H9 (cell line): Measurements from ENCODE around the gene TMEM100. TPM values are rescaled to one million over a fixed set of nuclear protein-coding genes. Genes with fewer than 3 reads are reported as not detected.

Experiments used
- DNase-seq: peaks from one replicate; pipeline ENCODE4 v3.0.0-alpha.2; 2017
- H2AFZ ChIP-seq: one replicate; pipeline ENCODE4 v1.6.1; 2013; ENCODE audit warnings: mild to moderate bottlenecking, low read length, control low read depth, moderate library complexity
- H2AK5ac ChIP-seq: 2 replicates; pipeline ENCODE4 v1.6.1; 2013; ENCODE audit warnings: low read length, control low read depth, mixed read lengths; ENCODE audit not compliant: insufficient read length
- H2BK120ac ChIP-seq: one replicate; pipeline ENCODE4 v1.6.1; 2013; ENCODE audit warnings: low read depth, mild to moderate bottlenecking, low read length, control low read depth, inconsistent platforms; ENCODE audit not compliant: poor library complexity, severe bottlenecking
- H2BK12ac ChIP-seq: 2 replicates; pipeline ENCODE4 v1.6.1; 2013; ENCODE audit warnings: low read length, control low read depth, mixed read lengths, low read depth; ENCODE audit not compliant: insufficient read length
- H2BK15ac ChIP-seq: 2 replicates; pipeline ENCODE4 v1.6.1; 2013; ENCODE audit warnings: low read depth, low read length, control low read depth
- H2BK20ac ChIP-seq: one replicate; pipeline ENCODE4 v1.6.1; 2013; ENCODE audit warnings: low read depth, mild to moderate bottlenecking, low read length, control low read depth, inconsistent platforms; ENCODE audit not compliant: poor library complexity, severe bottlenecking
- H2BK5ac ChIP-seq: 2 replicates; pipeline ENCODE4 v1.6.1; 2013; ENCODE audit warnings: low read length, control low read depth, mixed read lengths; ENCODE audit not compliant: insufficient read length
- H3K14ac ChIP-seq: 2 replicates; pipeline ENCODE4 v1.6.1; 2013; ENCODE audit warnings: low read length, control low read depth; ENCODE audit not compliant: insufficient read depth
- H3K18ac ChIP-seq: 2 replicates; pipeline ENCODE4 v1.6.1; 2013; ENCODE audit warnings: low read depth, mild to moderate bottlenecking, mixed read lengths, low read length, control low read depth; ENCODE audit not compliant: insufficient read length
- H3K23ac ChIP-seq: 2 replicates; pipeline ENCODE4 v1.6.1; 2013; ENCODE audit warnings: low read length, control low read depth, mixed read lengths, low read depth; ENCODE audit not compliant: insufficient read length
- H3K23me2 ChIP-seq: 2 replicates; pipeline ENCODE4 v1.6.1; 2013; ENCODE audit warnings: low read depth, mild to moderate bottlenecking, mixed read lengths, low read length, control low read depth; ENCODE audit not compliant: insufficient read length, poor library complexity, severe bottlenecking
- H3K27ac ChIP-seq: 2 replicates; pipeline ENCODE4 v1.5.1; 2013; ENCODE audit warnings: low read length, control low read depth, mixed read lengths, low read depth; ENCODE audit not compliant: insufficient read length
- H3K27me3 ChIP-seq: 2 replicates; pipeline ENCODE4 v1.6.1; 2013; ENCODE audit warnings: low read length, control low read depth, inconsistent platforms; ENCODE audit not compliant: insufficient read depth
- H3K4ac ChIP-seq: 2 replicates; pipeline ENCODE4 v1.6.1; 2013; ENCODE audit warnings: low read depth, mild to moderate bottlenecking, control low read depth, inconsistent platforms, low read length, moderate library complexity
- H3K4me1 ChIP-seq: 2 replicates; pipeline ENCODE4 v1.6.1; 2013; ENCODE audit warnings: low read length, control low read depth, inconsistent platforms; ENCODE audit not compliant: insufficient read depth
- H3K4me2 ChIP-seq: 2 replicates; pipeline ENCODE4 v1.6.1; 2013; ENCODE audit warnings: low read length, control low read depth, mixed read lengths; ENCODE audit not compliant: insufficient read length, insufficient read depth
- H3K56ac ChIP-seq: 2 replicates; pipeline ENCODE4 v1.6.1; 2013; ENCODE audit warnings: low read depth, mild to moderate bottlenecking, mixed read lengths, low read length, control low read depth; ENCODE audit not compliant: insufficient read length
- H3K79me1 ChIP-seq: 2 replicates; pipeline ENCODE4 v1.6.1; 2013; ENCODE audit warnings: low read depth, mild to moderate bottlenecking, moderate library complexity, low read length, control low read depth, inconsistent platforms; ENCODE audit not compliant: insufficient read depth, poor library complexity, severe bottlenecking
- H3K79me2 ChIP-seq: 2 replicates; pipeline ENCODE4 v1.6.1; 2013; ENCODE audit warnings: low read length, control low read depth, inconsistent platforms; ENCODE audit not compliant: insufficient read depth
- H3K9ac ChIP-seq: 2 replicates; pipeline ENCODE4 v1.6.1; 2013; ENCODE audit warnings: low read length, control low read depth, mixed read lengths; ENCODE audit not compliant: insufficient read length; ENCODE audit errors: extremely low read depth
- H3K9me3 ChIP-seq: one replicate; pipeline ENCODE4 v1.6.1; 2013; ENCODE audit warnings: low read depth, low read length, inconsistent platforms; ENCODE audit not compliant: control insufficient read depth
- H3T11ph ChIP-seq: one replicate; pipeline ENCODE4 v1.6.1; 2013; ENCODE audit warnings: mild to moderate bottlenecking, low read length, control low read depth, inconsistent platforms
- H4K20me1 ChIP-seq: one replicate; pipeline ENCODE4 v1.6.1; 2013; ENCODE audit not compliant: control insufficient read depth, insufficient read length, insufficient read depth
- H4K5ac ChIP-seq: 2 replicates; pipeline ENCODE4 v1.6.1; 2013; ENCODE audit warnings: low read depth, mild to moderate bottlenecking, mixed read lengths, low read length, control low read depth; ENCODE audit not compliant: insufficient read length
- H4K8ac ChIP-seq: replicated peaks from 2 replicates; pipeline ENCODE4 v1.6.1; 2013; ENCODE audit warnings: low read length, control low read depth, mixed read lengths, low read depth; ENCODE audit not compliant: insufficient read length
- H4K91ac ChIP-seq: 2 replicates; pipeline ENCODE4 v1.6.1; 2013; ENCODE audit warnings: low read depth, mild to moderate bottlenecking, moderate library complexity, mixed read lengths, low read length, control low read depth; ENCODE audit not compliant: insufficient read length
- H3K27ac Mint-ChIP-seq, 3 experiments: 2 replicates in 2 of 3; 3 replicates in 1 of 3; pipeline ENCODE4 v1.8.0; 2020 to 2021; ENCODE audit warnings: mixed read lengths in 3 of 3, mild to moderate bottlenecking in 1 of 3, moderate library complexity in 1 of 3
- H3K27me3 Mint-ChIP-seq: 2 replicates; pipeline ENCODE4 v1.8.0; 2021; ENCODE audit warnings: low read depth, mild to moderate bottlenecking, moderate library complexity, mixed read lengths
- H3K36me3 Mint-ChIP-seq, 3 experiments: 2 replicates in 2 of 3; 3 replicates in 1 of 3; pipeline ENCODE4 v1.8.0; 2020 to 2021; ENCODE audit warnings: low read depth in 3 of 3, mixed read lengths in 3 of 3; ENCODE audit not compliant: insufficient read depth in 1 of 3
- H3K4me1 Mint-ChIP-seq, 2 experiments: 2 replicates each; pipeline ENCODE4 v1.8.0; 2020; ENCODE audit warnings: mixed read lengths in 2 of 2
- H3K4me3 Mint-ChIP-seq, 2 experiments: 2 replicates in 1 of 2; 3 replicates in 1 of 2; pipeline ENCODE4 v1.8.0; 2020 to 2021; ENCODE audit warnings: mild to moderate bottlenecking in 2 of 2, mixed read lengths in 2 of 2, moderate library complexity in 1 of 2
- H3K9me3 Mint-ChIP-seq, 2 experiments: 2 replicates in 1 of 2; 3 replicates in 1 of 2; pipeline ENCODE4 v1.8.0; 2020; ENCODE audit warnings: mild to moderate bottlenecking in 2 of 2, mixed read lengths in 2 of 2, moderate library complexity in 1 of 2
- WGBS: extraction: QIAGEN DNeasy Blood & Tissue Kit; methylation state at CpG from one replicate; pipeline ENCODE4 v1.1.7; 2013; ENCODE audit warnings: missing lambda C conversion rate, low lambda C conversion rate, mixed read lengths; ENCODE audit not compliant: insufficient read length; ENCODE audit errors: extremely low coverage; 5-methylcytosine and 5-hydroxymethylcytosine counted together
- total RNA-seq: library from RNA; stranded (reverse); gene quantifications from 2 replicates; pipeline ENCODE4 v1.2.1, GENCODE V29; 2021
- TF ChIP-seq, protein P1 (sequence below): fragments of 200-600 bp; sonication (generic); conservative IDR thresholded peaks from 3 replicates; pipeline ENCODE4 v1.8.0; 2021; ENCODE audit warnings: antibody characterized with exemption, mild to moderate bottlenecking

Gene TMEM100
- total RNA-seq, 1 experiment from 2014 or later = 0.17 TPM

DNA sequence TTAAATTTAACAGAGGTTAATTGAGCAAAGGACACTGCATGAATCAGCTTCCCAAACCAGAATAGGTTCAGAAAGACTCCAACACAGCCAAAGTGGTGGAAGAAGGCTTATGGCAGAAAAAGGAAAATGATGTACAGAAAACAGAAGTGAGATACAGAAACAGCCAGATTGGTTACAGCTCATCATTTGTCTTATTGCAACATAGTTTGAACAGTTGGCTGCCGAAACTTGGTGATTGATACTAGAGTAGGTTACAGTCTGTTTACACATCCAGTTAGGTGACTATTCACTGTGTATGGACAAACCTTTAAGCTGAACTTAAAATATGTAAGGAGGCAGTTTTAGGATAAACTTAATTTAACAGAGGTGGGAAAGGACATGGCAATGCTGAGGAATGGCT is 18.3 kb downstream of the TMEM100 start:
- H2BK12ac ChIP-seq = no peak overlapping the region
- H2BK20ac ChIP-seq = no peak overlapping the region
- no peaks in the 10 kb centered on the region for H3K23me2 ChIP-seq
- H2AFZ ChIP-seq = no peak overlapping the region
- H3K27ac ChIP-seq = no peak overlapping the region
- TF ChIP-seq, protein P1, sequence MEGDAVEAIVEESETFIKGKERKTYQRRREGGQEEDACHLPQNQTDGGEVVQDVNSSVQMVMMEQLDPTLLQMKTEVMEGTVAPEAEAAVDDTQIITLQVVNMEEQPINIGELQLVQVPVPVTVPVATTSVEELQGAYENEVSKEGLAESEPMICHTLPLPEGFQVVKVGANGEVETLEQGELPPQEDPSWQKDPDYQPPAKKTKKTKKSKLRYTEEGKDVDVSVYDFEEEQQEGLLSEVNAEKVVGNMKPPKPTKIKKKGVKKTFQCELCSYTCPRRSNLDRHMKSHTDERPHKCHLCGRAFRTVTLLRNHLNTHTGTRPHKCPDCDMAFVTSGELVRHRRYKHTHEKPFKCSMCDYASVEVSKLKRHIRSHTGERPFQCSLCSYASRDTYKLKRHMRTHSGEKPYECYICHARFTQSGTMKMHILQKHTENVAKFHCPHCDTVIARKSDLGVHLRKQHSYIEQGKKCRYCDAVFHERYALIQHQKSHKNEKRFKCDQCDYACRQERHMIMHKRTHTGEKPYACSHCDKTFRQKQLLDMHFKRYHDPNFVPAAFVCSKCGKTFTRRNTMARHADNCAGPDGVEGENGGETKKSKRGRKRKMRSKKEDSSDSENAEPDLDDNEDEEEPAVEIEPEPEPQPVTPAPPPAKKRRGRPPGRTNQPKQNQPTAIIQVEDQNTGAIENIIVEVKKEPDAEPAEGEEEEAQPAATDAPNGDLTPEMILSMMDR = no peak
- H3K4ac ChIP-seq = no peak overlapping the region
- no peak overlapping the region for H4K91ac ChIP-seq
- no peak overlapping the region for H3K18ac ChIP-seq
- no peaks in the 10 kb centered on the region for H3K27me3 ChIP-seq
- H3K56ac ChIP-seq = no peak overlapping the region
- Mint-ChIP-seq H3K9me3 (peaks cover 7 to 8% of the 10 kb centered on the region in 2 experiments; a peak in 3 of 5 replicates), H3K4me3 (no peak overlapping the region), H3K4me1 (peaks cover 21 to 31% of the 10 kb centered on the region in 2 experiments), H3K27ac (no peak overlapping the region), H3K27me3 (no peaks in the 10 kb centered on the region), H3K36me3 (peaks cover 0 to 6% (median 2%) of the 10 kb centered on the region in 3 experiments; a peak in 3 of 7 replicates)
- no peak overlapping the region for H3K4me2 ChIP-seq
- H3K14ac ChIP-seq = no peak overlapping the region
- no peak overlapping the region for H2AK5ac ChIP-seq
- no peak overlapping the region for H4K5ac ChIP-seq
- H4K20me1 ChIP-seq = no peaks in the 10 kb centered on the region
- H3K79me1 ChIP-seq = no peaks in the 10 kb centered on the region
- peaks cover 6% of the 10 kb centered on the region; the same call in 1 of the 2 replicates for H3K4me1 ChIP-seq
- no peak overlapping the region for H3K9ac ChIP-seq
- H2BK120ac ChIP-seq = no peak overlapping the region
- H3K79me2 ChIP-seq = no peaks in the 10 kb centered on the region
- no peak overlapping the region for H2BK5ac ChIP-seq
- no peak overlapping the region for H4K8ac ChIP-seq
- H3T11ph ChIP-seq = no peak overlapping the region
- no peak for DNase-seq
- H2BK15ac ChIP-seq = no peak overlapping the region
- no peaks in the 10 kb centered on the region for H3K9me3 ChIP-seq
- H3K23ac ChIP-seq = no peak overlapping the region
- WGBS = no CpG with 5 or more reads among the region's 1 CpG
